Nucleus accumbens (tissue), 56 donors: Measurements from ENCODE around the gene PREX1.
"Not testable (repeated sequence)": the region's sequence is repeated elsewhere in the genome, so short reads cannot be mapped to it uniquely, and the experiment has no call there.

Source experiments
- DNase-seq, 56 donors: peaks; one replicate each; lab custom pipeline; 2025; lab: John Stamatoyannopoulos, UW

PREX1 gene

DNA sequence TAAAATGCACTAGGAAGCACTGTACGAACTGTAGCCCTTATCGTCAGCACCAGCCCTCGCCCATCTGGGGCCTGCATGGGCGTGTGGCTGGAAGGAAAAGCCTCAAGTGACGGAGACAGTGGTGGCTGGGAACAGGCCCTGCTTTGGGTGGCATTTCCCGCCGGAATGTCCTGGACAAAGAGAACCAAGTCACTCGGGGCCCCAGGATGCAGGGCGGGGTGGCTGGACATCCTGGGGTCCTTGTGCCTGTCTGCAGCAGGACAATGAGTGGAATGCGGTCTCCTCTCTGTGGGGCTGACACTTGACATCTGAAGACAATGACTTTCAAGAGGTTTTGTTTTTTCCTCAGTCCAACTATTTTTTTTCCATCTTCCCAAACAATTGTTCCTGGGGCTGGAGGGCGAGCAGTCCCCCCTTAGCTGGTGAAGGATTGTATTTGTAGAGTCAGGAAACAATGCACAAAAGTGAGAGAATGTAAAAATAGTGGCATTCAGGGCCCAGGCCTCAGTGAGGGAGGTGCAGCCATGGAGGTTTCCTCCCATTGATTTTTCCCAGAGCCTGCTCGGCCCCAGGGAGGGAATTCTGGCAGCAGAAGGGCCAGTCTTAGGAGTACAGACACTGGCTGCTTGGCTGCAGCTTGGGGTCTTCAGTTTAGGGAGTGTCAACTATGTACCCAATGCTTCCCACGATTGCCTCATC is 64.4 kb downstream of the PREX1 start:
- no peak for DNase-seq

DNA sequence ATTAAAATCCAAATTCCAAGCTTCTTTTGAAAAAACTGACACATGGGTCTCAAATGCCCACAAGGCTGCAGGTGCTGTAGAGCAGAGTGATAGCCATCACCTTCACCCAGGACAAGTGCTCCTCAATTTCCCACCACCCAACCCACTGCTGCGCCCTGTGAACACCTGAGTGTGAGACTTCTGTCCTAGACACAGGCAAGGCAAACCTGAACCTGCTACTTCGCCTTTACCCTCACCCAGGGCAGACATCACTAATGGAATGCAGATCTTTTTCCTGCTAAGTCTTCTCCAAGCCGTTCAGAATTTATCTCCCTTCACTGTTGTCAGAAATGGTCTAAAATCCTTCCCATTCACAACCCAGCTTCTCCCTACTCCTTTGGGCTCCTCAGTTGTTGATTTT is 65.9 kb downstream of the PREX1 start:
- DNase-seq, result no peak

DNA sequence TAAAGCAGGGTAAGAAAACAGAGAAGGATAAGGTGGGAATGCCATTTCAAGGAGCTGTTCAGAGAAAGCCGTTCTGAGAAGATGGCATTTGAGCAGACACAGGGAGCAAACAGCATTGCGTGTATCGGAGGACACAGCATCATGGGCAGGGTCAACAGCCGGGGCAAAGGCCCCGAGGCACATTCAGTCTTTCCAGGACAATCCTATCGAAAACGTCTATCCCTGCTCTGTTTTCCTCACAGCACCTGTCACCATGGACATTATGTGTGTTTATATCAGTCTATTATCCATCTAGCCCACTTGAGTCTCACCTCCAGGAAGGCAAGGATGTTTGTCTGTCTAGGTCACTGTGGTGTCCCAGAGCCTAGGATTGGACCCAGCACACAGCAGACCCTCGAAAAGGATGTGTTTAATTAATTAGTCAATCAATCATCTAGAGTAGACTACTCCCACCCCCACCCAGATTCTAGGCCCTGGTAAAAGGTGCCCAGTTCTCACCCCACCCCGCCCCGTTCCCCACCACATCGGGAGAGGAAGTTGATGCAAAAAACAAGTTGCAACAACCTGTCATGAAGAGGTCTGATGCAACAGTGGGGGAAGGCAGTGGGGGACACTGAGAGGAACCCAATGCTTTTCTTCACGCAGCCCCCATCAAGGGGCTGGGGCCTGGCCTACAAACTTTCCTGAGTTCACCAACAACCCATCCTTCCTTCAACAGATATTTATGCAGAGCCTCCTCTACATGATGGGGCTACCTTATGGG is 66.6 kb downstream of the PREX1 start:
- peak in 4 of 56 donors; percentile 16 to 32 (median 20) for DNase-seq

DNA sequence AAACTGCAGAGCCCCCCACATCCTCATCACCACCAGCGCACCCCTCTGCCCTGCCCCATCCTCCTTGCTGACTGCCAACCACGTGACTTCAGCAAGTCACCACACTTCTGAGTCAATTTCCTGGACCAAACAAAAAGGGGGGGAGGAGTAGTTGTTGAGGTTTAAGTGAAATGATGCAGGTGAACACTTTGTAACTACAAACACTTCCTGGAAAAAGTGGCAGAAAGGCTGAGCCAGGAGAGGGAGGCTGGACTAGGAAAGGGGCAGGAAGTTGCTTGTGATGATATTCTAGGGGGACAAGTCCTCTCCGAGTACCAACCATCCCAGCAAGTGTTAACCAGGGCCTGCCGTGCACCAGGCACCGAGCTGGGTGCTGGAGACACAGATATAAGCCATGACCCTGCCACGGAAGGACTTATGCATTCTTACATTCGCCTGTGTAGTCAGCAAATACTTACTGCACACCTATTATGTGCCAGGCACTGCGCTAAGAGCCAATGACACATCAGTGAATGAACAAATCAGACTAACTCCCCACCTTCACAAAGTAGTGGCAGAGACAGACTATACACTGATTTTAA is 67.3 kb downstream of the PREX1 start:
- DNase-seq, result peak in 1 of 56 donors; percentile 19

DNA sequence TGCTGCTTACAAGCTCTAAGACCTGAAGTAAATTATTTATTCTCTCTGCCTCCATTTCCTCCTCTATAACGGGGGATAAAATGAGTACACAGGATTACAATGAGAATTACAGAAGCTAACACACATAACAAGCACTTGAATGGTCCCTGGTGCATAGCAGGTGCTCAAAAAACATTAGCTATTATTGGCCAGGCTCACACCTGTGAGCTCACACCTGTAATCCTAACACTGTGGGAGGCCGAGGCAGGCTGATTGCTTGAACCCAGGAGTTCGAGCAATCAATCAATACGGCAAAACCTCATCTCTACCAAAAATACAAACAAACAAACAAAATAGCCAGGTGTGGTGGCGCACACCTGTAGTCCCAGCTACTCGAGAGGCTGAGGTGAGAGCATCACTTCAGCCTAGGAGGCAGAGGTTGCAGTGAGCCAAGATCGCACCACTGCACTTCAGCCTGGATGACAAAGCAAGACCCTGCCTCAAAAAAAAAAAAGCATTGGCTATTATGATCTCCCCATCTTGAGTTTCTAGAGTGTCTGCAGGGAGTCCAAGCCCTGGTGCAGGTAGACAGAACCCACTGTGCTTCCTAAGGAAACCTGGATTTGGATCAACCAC is 68.1 kb downstream of the PREX1 start:
- DNase-seq, result no peak

DNA sequence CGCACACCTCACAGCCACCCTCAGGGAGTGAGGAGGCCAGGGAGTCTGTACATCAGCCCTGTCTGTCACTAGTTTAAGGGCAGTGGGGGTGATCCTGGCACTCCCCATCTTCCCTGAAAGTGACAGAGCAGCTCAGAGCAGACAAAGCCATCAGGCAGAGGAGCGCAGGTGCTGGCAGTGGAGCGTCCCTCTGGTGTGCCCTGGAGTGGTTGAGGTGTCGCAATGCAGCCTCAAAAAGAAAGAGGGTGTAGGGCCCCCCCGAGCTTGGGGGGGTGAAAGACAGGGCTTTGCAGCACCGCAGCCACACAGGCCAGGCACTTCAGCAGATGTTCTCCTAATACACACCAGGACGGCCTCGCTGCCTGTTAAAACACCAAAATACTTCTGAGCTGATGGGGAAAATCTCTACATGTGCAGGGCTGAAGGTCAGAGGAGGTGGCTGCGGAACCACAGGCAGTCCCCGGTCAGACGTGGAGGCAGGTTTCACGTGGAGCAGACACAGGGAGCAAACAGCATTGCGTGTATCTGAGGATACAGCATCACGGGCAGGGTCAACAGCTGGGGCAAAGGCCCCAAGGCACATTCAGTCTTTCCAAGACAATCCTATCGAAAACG is 69.5 kb downstream of the PREX1 start:
- no peak for DNase-seq

DNA sequence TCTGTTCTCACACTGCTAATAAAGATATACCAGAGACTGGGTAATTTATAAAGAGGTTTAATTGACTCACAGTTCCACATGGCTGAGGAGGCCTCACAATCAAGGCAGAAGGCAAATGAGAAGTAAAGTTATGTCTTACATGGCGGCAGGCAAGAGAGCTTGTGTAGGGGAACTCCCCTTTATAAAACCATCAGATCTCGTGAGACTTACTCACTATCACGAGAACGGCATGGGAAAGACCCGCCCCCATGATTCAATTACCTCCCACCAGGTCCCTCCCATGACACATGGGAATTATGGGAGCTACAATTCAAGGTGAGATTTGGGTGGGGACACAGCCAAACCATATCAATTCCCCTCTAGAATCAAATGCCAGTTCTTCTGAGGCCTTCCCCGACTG is 71.0 kb downstream of the PREX1 start:
- DNase-seq, result not testable (repeated sequence)

DNA sequence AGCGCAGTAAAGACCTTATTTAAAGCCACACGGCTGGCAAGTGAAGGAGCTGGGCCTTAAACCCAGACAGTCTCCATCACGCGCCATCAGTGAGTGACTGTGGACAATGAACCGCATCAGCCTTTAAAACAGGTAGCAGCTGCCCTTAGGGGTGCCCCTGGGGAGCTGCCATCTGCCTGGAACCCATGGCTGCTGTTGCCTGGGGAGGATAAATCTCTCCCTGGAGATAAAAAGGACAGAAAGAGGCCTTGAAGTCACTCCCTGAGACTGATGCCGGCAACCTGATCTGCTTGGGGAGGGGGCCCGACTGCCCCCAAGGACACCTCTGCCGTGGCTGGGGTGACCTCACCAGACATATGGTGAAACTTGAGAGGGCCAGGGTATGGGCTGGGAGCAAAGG is 73.5 kb downstream of the PREX1 start:
- no peak for DNase-seq

DNA sequence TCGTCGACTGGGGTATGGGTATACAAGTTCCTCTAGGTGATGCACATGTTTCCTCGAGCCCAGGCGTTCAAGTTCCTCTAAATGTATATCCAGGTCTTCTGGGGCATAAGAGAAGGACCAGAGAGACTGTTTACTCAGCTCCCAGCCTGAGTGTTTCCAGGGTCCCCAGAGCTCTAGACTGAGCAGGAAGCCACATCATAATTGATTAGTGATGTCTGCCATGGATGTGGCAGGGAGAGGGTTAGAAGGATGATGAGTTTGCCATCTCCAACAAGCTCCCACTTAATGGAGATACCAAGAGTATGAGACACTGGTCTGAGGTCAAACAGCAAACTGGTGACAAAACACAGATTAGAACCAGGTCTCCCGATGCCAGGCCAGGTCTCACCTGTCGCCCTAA is 74.8 kb downstream of the PREX1 start:
- DNase-seq, result no peak

DNA sequence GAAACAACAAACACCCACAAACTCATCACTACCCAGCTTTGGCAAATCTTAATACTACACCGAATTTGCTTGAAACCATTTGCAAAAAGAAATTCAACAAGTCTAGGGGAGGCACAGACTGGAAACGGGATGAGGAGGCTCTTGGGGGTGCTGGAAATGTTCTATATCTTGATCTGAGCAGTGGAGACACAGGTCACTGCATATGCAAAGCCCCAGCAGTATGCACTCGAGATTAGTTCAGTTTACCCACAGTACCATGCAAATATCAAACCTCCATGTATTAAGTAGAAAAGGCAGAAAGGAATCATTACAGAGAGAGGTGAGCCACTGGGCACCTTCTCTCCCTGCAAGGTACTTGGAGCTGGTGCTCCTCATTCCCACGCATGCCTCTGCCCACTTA is 75.9 kb downstream of the PREX1 start:
- DNase-seq, result no peak

DNA sequence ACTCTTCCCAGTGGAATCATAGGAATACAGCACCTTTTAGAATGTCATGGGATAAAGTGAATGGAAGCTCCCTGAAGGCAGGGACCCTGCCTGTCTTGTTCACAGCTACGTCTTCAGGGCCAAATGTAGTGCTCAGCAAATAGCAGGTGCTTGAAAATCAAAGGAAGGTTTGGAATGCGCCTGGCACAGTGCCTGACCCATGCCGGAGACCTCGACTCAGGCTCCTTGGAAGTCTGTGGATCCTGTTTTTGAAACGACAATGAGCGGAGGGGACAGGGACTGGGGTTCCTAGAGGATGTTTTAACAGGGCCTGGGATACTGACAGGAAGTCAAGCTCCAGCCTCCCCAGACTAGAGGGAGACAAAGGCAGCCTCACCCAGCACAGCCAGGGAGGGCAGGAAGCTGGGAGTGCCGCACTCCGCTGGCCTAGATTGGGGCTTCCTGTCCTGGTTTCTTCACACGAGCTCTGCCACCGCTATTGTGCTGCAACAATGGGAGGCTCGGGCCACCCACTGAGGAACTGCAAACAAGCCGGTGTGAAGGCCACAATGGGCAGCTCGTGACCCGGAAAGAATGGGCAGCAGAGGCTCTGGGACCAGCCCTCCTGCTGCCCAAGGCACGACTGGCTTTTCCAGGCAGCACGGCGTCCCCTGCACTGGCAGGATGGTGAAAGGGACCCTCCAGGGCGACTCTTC is 76.7 kb downstream of the PREX1 start:
- DNase-seq, result peak in 50 of 56 donors; percentile 22 to 83 (median 64)

DNA sequence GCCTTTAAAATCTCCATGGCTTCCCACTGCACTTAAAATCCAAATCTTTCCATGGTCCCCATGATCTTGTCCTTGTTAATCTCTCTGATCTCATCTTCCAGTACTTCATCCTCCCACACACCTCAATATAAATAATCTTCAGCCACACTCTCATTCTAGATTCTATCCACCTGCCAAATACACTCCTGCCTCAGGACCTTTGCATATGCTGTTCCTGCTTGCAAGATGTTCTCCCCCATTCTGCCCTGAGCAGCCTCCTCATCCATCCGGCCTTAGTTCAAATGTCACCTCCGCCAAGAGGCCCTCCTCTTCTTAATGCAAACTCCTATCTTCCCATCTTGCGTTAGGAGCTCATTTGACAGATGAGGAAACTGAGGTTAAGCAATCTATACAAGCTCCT is 77.4 kb downstream of the PREX1 start:
- no peak for DNase-seq

DNA sequence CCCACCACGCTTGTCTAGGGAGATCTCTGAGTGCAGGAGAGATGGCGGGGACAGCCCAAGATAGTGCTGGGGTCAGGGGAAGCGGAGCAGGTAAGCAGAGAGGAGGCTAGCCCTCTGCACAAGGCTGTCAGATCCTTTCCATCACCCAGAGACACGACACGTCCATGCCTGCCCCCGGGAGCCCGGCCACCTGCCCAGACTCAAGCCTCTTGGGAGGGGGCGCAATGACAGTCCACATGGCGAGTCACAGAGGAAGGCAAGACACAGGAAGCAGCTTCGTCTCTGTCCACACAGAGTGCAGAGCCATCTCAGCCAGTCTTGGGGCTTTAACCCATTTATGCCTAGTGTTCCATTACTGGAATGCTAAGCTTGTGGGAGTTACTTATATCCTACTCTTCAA is 78.4 kb downstream of the PREX1 start:
- DNase-seq, result peak in 1 of 56 donors; percentile 20

DNA sequence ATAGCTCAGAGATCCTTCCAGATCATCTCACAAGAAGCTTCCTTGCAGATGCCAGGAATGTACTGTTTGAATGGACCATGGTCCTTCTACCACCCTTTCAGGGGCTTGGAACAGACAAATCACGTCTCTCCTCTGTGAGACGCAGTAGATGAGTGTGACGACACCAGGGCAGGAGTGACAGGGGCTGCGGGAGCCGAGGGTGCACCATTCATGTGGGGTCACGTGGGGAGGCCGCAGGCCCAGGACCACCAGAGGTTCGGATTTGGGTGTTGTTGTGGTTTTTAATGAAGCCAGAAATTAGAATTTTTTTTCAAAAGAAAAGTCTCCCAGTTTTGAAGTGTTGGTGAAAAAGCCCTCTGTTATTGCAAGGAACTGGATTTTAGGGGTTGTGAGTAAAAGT is 79.2 kb downstream of the PREX1 start:
- DNase-seq, result peak in 1 of 56 donors; percentile 18

DNA sequence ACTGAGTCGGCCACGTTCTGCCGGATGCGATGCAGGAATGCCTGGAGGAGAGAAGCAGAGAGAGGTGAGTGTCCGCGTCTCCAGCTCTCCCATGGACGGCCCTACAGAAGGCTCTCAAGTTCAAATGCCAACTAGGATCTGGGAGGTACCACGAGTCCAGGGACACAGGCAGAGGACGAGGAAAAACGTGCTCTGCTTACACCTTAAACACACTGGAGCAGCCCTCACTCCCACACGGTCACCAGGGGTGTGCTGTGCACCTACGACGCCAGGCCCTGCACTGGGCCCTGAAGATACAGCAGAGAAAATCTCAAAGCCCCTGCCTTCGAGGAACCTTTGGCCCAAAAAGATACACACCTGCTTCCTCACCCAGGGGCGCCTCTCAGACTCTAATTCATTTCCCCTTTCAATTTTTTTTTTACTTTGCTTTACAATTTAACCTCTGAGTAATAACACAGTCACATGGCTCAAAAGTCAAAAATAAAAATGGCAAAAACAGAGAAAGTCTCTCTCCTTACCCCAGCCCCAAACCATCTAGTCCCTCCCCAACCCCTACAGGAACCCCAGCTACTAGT is 79.9 kb downstream of the PREX1 start:
- no peak for DNase-seq

DNA sequence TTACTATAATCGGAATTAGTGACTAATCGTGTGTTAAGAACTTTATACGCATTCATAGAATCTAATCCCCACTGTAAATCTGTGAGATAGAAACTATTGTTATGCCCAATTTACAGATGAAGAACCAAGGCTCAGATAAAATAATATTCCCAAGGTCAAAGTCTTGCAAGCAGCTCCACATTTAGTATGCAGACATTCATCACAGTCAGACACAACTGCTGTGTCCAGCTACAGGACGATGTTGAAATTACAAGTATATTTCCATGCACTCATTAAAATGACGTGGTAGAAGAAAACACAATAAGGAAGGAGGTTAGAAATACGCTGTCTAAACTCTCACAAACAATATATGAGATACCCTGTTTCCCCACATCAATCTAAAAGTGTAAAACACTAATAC is 82.5 kb downstream of the PREX1 start:
- no peak for DNase-seq

DNA sequence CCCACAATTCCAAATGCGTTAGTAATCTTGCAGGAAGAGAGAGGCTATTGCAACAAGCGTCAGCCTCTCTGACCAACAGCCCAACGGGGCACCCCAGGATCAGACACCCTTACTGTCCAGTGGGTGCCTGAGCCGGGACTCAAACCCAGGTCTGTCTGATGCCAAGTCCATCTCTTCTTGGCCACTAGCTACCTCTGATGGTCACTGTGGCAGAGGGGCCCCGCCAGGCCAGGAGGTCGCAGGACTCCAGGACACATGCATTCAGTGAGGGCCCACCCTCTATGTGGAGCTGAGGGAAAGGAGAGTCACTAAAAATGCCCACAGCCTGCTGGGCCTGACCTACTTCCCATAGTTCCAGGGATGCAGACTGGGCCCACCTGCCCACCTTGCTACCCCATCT is 83.3 kb downstream of the PREX1 start:
- DNase-seq, result no peak

DNA sequence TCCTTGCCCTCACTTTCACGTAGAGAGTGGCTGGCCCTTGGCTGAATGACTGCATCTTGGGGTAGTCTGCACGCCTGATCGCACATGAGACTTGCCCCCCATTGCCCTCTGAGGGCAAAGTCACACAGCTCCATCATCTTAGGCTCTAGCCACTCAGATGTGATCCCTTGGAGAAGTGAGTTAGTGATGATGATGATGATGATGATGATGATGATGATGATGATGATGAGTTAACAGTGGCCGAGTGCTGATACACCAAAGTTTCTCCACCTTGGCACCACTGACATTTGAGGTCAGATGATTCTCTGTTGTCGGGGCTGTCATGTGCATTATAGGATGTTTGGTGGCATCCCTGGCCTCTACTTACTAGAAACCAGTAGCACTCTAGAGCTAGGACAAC is 84.0 kb downstream of the PREX1 start:
- DNase-seq, result no peak

DNA sequence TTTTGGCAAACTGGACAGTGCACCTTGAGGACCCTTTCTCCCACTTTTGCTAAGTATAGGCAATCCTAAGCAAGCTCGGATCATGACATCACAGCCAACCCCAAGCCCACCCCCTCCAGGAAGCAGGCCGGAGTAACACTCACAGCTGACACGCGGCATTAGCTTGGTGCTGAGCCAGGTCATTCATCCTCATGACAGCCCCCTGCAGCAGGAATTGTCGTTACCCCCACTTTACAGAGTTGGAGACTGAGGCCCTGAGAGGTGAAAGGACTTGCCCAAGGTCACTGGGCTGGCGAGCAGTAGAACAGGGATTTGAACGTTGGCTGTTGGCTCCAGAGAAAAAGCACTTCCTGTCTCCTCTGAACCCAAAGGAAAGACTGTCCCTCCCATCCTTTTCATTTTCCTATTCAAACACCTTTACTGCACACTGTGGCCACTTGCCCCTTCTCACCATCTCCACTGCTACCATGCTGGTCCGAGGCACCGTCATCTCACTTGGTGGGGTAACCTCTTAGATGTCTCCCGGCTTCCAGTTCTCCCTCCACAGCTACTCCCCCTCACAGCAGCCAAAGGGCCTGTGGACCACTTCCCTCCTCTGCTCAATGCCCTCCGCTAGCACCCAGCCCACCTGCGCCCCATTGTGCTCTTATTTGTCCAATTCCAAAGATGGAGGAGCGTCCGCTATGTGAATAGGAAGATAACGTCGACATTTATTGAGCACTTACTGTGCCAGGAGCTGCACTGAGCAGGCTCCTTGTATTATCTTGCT is 84.7 kb downstream of the PREX1 start:
- no peak for DNase-seq
